WI38 (cell line): ENCODE data around the gene DHX30.
A peak's percentile ranks its signal among the peaks of the same experiment; 100 is the strongest.

Source experiments
- H3K4me3 ChIP-seq: 2 replicates; pipeline ENCODE4 v1.5.1; 2011; ENCODE audit warnings: low read depth, mild to moderate bottlenecking, control low read depth, low read length
- TF ChIP-seq, protein P1 (sequence below): IDR thresholded peaks from 2 replicates; pipeline ENCODE4 v1.5.1; 2012; ENCODE audit warnings: low read depth, mild to moderate bottlenecking, control low read depth, low read length

The DHX30 gene

DNA sequence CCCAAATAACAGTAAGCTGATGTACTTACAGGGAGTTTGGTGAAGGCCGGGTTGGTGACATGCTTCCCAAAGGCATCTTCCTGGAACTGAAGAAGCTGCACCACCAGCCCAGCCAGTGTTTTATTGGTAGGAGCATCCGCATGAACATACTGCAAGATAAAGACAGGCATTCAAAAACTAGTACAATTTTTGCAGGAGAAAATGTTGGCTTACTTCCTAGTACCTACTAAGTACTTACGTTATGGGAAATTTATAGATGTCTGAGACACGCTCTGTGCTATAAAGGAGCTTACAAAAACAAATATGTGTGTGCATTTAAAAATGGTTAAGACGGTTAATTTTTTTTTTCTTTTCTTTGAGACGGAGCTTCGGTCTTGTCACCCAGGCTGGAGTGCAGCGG is 30.1 kb upstream of the DHX30 start:
- TF ChIP-seq, protein P1, sequence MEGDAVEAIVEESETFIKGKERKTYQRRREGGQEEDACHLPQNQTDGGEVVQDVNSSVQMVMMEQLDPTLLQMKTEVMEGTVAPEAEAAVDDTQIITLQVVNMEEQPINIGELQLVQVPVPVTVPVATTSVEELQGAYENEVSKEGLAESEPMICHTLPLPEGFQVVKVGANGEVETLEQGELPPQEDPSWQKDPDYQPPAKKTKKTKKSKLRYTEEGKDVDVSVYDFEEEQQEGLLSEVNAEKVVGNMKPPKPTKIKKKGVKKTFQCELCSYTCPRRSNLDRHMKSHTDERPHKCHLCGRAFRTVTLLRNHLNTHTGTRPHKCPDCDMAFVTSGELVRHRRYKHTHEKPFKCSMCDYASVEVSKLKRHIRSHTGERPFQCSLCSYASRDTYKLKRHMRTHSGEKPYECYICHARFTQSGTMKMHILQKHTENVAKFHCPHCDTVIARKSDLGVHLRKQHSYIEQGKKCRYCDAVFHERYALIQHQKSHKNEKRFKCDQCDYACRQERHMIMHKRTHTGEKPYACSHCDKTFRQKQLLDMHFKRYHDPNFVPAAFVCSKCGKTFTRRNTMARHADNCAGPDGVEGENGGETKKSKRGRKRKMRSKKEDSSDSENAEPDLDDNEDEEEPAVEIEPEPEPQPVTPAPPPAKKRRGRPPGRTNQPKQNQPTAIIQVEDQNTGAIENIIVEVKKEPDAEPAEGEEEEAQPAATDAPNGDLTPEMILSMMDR = no peak
- no peak overlapping the region for H3K4me3 ChIP-seq

DNA sequence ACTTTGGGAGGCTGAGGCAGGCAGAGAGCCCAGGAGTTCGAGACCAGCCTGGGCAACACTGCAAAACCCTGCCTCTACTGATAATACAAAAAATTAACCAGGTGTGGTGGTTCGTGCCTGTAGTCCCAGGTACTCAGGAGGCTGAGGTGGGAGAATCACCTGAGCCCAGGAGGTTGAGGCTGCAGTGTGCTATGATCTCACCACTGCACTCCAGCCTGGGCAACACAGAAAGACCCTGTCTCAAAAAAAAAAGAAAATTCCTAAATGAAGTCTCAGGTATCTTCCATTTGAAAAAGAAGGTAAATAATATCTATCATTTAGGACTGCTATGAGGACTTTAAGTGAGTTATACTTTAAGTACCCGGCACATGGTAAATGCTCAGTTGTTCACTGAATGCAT is 24.2 kb upstream of the DHX30 start:
- TF ChIP-seq, protein P1 = no peak

DNA sequence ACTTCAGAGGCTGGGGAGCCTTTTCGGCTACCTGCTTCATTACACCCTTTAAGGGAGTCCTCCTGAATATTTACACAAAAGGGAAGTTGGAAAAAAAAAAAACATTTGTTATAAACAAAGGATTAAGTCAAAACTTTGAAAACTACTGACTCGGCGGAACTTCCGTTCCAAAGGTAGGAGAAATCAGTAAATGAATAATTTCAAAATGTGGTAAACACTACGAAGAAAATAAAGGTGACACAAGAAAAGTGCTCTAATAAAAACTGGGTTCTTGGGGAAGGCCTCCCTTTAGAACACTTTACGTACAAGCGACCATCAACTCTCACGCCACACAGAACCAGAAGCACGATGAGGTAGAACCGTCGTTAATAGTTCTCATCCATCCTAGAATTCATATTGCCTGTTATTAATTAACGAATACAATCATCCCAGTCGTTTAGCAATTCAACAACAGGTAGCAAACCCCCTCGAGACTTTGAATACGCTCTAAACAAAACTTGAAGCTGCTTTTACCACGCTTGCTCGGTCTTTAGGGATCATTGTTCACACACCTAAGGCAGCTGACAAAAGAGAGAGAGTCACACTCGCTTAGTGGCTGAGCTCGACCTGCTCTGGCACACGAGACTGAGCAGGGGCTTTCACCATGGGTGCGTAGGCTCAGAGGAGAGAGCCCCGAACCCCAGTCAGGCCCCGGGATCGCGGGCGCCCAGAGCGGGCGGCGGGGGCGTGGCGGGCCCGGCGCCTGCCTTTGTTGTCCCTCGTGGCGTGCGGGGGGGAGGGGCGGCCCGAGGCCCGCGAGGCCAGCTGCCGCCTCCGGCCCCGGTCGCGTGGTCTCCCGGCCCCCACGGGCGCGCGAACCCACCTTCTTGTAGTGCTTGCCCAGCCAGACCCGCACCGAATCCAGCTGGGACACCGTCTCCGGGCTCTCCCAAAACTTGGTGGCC is 21.9 kb upstream of the DHX30 start:
- TF ChIP-seq, protein P1 = no peak
- H3K4me3 ChIP-seq = peak overlapping the region; percentile 90

More for the DNA sequence above, 24.2 kb upstream of the DHX30 start:
- no peak overlapping the region for H3K4me3 ChIP-seq

DNA sequence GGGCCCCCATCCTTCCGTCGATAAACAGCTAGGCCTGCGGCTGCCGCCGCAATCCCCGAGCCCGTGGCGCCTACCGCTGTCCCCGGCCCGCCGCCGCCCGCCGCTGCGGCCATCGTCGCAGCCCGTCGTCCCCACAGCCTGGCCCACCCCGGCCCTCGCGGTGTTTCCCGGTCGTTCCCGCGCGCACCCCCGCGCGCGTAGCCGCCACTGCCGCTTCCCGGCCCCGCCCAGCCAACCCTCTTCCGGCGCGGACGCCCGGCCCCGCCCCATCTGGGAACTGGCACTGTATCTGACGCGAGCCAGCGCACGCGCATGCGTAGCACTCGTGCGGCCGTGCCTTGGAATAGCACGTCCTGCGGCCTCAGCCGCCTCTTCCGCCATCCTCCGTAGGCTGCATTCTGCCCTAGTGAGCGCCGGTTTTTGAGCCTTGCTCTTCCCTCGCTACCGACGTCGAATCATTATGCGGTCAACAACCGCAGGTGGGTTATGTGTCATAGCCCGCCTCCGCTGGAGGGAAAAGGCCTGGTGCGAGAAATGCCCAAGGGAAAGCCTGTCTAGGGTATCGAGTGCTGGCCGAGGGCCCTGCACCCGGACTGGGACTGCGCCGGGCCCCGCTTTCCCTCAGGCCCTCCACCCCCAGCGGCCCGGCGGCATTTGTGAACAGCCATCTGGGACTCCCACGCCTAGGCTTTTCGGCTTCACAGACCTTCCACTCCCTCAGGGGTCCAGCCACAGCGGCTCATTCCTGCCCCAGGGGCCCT is 21.1 kb upstream of the DHX30 start, which contains the start of gene SMARCC1:
TSS of gene SMARCC1 (minus strand) at position 209 of the 761 bp plus-strand sequence. CDS start at position 113, 96 bp downstream.
- H3K4me3 ChIP-seq = peak within 1 kb of the TSS; percentile 90
- TF ChIP-seq, protein P1 = no peak

DNA sequence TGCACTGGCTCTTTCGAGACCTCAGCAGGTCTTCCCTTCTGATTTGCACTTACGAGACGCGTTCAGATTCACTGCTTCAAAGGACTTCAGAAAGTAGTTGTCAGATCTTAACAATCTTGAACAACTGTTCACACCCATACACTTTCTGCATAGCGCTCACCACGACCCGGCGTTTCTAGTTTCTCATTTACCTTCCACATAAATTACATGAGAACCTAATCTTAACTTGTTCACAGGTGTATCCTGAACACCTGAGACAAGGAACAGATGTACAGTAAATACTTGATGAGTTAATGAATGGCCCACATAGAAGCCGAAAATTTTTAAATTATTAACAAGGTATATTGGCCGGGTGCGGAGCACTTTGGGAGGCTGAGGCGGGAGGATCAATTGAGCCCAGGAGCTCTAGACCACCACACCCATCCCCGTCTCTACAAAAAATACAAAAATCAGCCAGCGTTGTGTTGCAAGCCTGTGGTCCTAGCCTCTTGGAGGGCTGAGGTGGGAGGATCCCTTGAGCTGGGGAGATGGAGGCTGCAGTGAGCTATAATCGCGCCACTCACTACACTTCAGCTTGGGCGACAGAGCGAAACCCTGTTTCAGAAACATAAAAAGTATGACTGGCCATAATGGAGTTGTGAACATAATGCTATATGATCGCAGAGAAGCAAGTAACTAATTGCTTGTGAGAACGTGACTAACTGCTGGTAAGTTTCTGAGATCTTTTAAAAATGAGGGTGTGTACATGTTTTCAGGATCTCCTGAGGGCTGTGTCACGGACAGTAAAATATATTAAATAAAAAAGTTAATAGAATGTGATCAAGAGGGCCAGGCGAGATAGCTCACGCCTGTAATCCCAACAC is 20.3 kb upstream of the DHX30 start:
- peak overlapping the region; percentile 90 for H3K4me3 ChIP-seq
- TF ChIP-seq, protein P1 = no peak

DNA sequence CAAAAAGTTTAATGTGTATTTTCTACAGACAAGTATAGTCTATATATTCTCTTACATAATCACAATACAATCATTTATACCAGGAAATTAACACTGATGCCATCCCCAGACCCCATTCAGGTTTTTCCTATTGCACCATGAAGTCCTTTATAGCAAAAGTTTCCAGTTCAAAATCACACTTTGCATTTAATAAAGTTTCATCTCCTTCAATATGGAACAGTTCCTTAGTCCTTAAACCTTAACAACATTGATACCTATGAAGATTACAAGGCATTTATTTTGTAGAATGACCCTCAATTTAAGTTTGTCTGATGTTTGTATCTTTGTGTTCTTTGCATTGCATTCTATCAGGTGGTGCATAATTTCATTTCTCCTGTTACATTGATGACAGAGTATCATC is 19.3 kb upstream of the DHX30 start:
- TF ChIP-seq, protein P1 = no peak
- H3K4me3 ChIP-seq = no peak overlapping the region
